CD14-positive monocyte (primary cell): Measurements from ENCODE around the gene ARHGAP11A. TPM values are rescaled to one million over a fixed set of nuclear protein-coding genes. Genes with fewer than 3 reads are reported as not detected.
A peak's percentile ranks its signal among the peaks of the same experiment; 100 is the strongest.

Experiments
- DNase-seq, 3 donors: peaks; one replicate each; pipeline ENCODE4 v3.0.0-alpha.2; 2011 to 2022
- H2AFZ ChIP-seq: 2 replicates; pipeline ENCODE4 v1.6.0; 2012; ENCODE audit warnings: mild to moderate bottlenecking, low read depth, low read length, inconsistent platforms; ENCODE audit not compliant: insufficient read depth, poor library complexity, severe bottlenecking
- H3K27ac ChIP-seq, 2 donors: 1 replicate in 1 of 2; 2 replicates in 1 of 2; pipeline ENCODE4 v1.5.1; 2012 to 2013; ENCODE audit warnings: low read length in 2 of 2, control low read depth in 1 of 2, inconsistent platforms in 1 of 2, low read depth in 1 of 2, mild to moderate bottlenecking in 1 of 2
- H3K27me3 ChIP-seq, 2 donors: one replicate each; pipeline versions ENCODE4 v1.6.0 to v1.6.1; 2011 to 2013; ENCODE audit warnings: low read length in 2 of 2; ENCODE audit not compliant: control insufficient read depth in 2 of 2, insufficient read depth in 2 of 2
- H3K36me3 ChIP-seq, 2 donors: replicated peaks in 1 of 2; 1 replicate in 1 of 2; 2 replicates in 1 of 2; pipeline versions ENCODE4 v1.5.1 to v1.6.1; 2012 to 2013; ENCODE audit warnings: low read length in 2 of 2, control low read depth in 1 of 2, inconsistent platforms in 1 of 2, mild to moderate bottlenecking in 1 of 2; ENCODE audit not compliant: insufficient read depth in 2 of 2, control insufficient read depth in 1 of 2
- H3K4me1 ChIP-seq, 2 donors: 1 replicate in 1 of 2; 2 replicates in 1 of 2; pipeline versions ENCODE4 v1.5.1 to v1.6.1; 2012 to 2013; ENCODE audit warnings: low read length in 2 of 2, control low read depth in 1 of 2, inconsistent platforms in 1 of 2, mild to moderate bottlenecking in 1 of 2, moderate library complexity in 1 of 2; ENCODE audit not compliant: insufficient read depth in 2 of 2, control insufficient read depth in 1 of 2
- H3K4me2 ChIP-seq: replicated peaks from 2 replicates; pipeline ENCODE3; 2012; ENCODE audit warnings: low read length, moderate library complexity, mild to moderate bottlenecking; ENCODE audit not compliant: poor library complexity, severe bottlenecking; ENCODE audit errors: extremely low read depth
- H3K4me3 ChIP-seq, 3 experiments: fragments of 200-600 bp in 1 of 3; sonication (generic) in 1 of 3; replicated peaks in 1 of 3; 1 replicate in 2 of 3; 2 replicates in 1 of 3; pipeline ENCODE4 v1.5.1; 2011 to 2013; ENCODE audit warnings: low read length in 3 of 3, mild to moderate bottlenecking in 3 of 3, control low read depth in 2 of 3, low read depth in 2 of 3, inconsistent platforms in 1 of 3, moderate library complexity in 1 of 3
- H3K79me2 ChIP-seq: 2 replicates; pipeline ENCODE4 v1.6.0; 2012; ENCODE audit warnings: mild to moderate bottlenecking, control low read depth, inconsistent platforms, low read length, moderate library complexity; ENCODE audit not compliant: insufficient read depth
- H3K9ac ChIP-seq: 2 replicates; pipeline ENCODE4 v1.6.0; 2017; ENCODE audit warnings: low read length, mild to moderate bottlenecking; ENCODE audit not compliant: insufficient read depth, poor library complexity, severe bottlenecking
- H3K9me3 ChIP-seq, 2 donors: replicated peaks in 1 of 2; 1 replicate in 1 of 2; 2 replicates in 1 of 2; pipeline versions ENCODE4 v1.5.1 to v1.6.1; 2012 to 2013; ENCODE audit warnings: low read length in 2 of 2, control low read depth in 1 of 2; ENCODE audit not compliant: control insufficient read depth in 1 of 2, insufficient read depth in 1 of 2
- H4K20me1 ChIP-seq: 2 replicates; pipeline ENCODE4 v1.6.0; 2012; ENCODE audit warnings: mild to moderate bottlenecking, low read length, control low read depth, moderate library complexity; ENCODE audit not compliant: insufficient read depth
- H3K27ac Mint-ChIP-seq, 7 donors: one replicate each; pipeline ENCODE4 v1.8.0; 2020; ENCODE audit warnings: mild to moderate bottlenecking in 7 of 7, mixed read lengths in 7 of 7, moderate library complexity in 6 of 7, inconsistent platforms in 2 of 7
- H3K27me3 Mint-ChIP-seq, 3 donors: one replicate each; pipeline ENCODE4 v1.8.0; 2021 to 2022; ENCODE audit warnings: low read depth in 3 of 3, mild to moderate bottlenecking in 3 of 3, mixed read lengths in 3 of 3, moderate library complexity in 3 of 3, inconsistent platforms in 1 of 3
- H3K36me3 Mint-ChIP-seq, 2 donors: one replicate each; pipeline ENCODE4 v1.8.0; 2020; ENCODE audit warnings: mixed read lengths in 2 of 2, inconsistent platforms in 1 of 2, mild to moderate bottlenecking in 1 of 2
- H3K4me1 Mint-ChIP-seq: one replicate; pipeline ENCODE4 v1.8.0; 2020; ENCODE audit warnings: mild to moderate bottlenecking, mixed read lengths
- H3K4me3 Mint-ChIP-seq, 2 donors: one replicate each; pipeline ENCODE4 v1.8.0; 2020; ENCODE audit warnings: mild to moderate bottlenecking in 2 of 2, mixed read lengths in 2 of 2, moderate library complexity in 1 of 2
- H3K9me3 Mint-ChIP-seq, 7 donors: one replicate each; pipeline ENCODE4 v1.8.0; 2020 to 2022; ENCODE audit warnings: mixed read lengths in 7 of 7, mild to moderate bottlenecking in 6 of 7, moderate library complexity in 6 of 7, inconsistent platforms in 2 of 7
- WGBS: methylation state at CpG from one replicate; pipeline ENCODE4 v1.1.5; 2013; ENCODE audit warnings: missing lambda C conversion rate; ENCODE audit not compliant: insufficient coverage; 5-methylcytosine and 5-hydroxymethylcytosine counted together
- intact Hi-C, 2 donors: fragments of 100-400 bp; cut with micrococcal nuclease; formaldehyde crosslinking; loops; one replicate each; pipeline versions ENCODE4 v1.15.0 to v1.15.1; 2023
- polyA plus RNA-seq, 3 donors: library from polyadenylated mRNA; depleted of rRNA in 1 of 3; unstranded in 2 of 3; stranded (reverse) in 1 of 3; fragments of 300-500 nt in 2 of 3; fragments of >200 nt in 1 of 3; fragmentation: Illumina TruSeq in 2 of 3; gene quantifications; 1 replicate in 2 of 3; 2 replicates in 1 of 3; pipeline ENCODE4 v1.2.3, GENCODE V29; 2012 to 2021
- TF ChIP-seq, protein P1 (sequence below): fragments of 200-600 bp; IDR thresholded peaks from one replicate; pipeline ENCODE4 v1.8.0; 2022; ENCODE audit warnings: antibody characterized with exemption, mild to moderate bottlenecking

ARHGAP11A gene
- polyA plus RNA-seq, 3 donors = 0.91 to 1.6 (median 1.4) TPM

- Mint-ChIP-seq H3K36me3 (peaks cover 0 to 13% of the 10 kb centered on the region in 2 donors), H3K9me3 (no peaks in the 10 kb centered on the region), H3K4me1 (peaks cover 17% of the 10 kb centered on the region), H3K4me3 (no peak overlapping the region), H3K27ac (peak overlapping the region in 1 of 7 donors; percentile 34), H3K27me3 (peaks cover 1 to 3% (median 2%) of the 10 kb centered on the region in 3 donors)
- H3K9me3 ChIP-seq = no peaks in the 10 kb centered on the region
- no peaks in the 10 kb centered on the region for H4K20me1 ChIP-seq
- WGBS = 45% methylated on average over 4 of the region's 8 CpGs
- H2AFZ ChIP-seq = no peak overlapping the region
- H3K9ac ChIP-seq = no peak overlapping the region
- no peaks in the 10 kb centered on the region for H3K36me3 ChIP-seq
- H3K4me3 ChIP-seq = no peak overlapping the region
- no peak overlapping the region for H3K4me2 ChIP-seq
- intact Hi-C loops = no loop called here
- no peaks in the 10 kb centered on the region for H3K79me2 ChIP-seq
- no peaks in the 10 kb centered on the region for H3K27me3 ChIP-seq
- peaks cover 12 to 24% of the 10 kb centered on the region in 2 donors for H3K4me1 ChIP-seq
- DNase-seq = peak; percentile 28 to 63 (median 51)
- TF ChIP-seq, protein P1, sequence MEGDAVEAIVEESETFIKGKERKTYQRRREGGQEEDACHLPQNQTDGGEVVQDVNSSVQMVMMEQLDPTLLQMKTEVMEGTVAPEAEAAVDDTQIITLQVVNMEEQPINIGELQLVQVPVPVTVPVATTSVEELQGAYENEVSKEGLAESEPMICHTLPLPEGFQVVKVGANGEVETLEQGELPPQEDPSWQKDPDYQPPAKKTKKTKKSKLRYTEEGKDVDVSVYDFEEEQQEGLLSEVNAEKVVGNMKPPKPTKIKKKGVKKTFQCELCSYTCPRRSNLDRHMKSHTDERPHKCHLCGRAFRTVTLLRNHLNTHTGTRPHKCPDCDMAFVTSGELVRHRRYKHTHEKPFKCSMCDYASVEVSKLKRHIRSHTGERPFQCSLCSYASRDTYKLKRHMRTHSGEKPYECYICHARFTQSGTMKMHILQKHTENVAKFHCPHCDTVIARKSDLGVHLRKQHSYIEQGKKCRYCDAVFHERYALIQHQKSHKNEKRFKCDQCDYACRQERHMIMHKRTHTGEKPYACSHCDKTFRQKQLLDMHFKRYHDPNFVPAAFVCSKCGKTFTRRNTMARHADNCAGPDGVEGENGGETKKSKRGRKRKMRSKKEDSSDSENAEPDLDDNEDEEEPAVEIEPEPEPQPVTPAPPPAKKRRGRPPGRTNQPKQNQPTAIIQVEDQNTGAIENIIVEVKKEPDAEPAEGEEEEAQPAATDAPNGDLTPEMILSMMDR = no peak
- H3K27ac ChIP-seq = no peak overlapping the region
Measured at GRCh38 chr15:32683906-32684584, 68.7 kb downstream of the ARHGAP11A start.

DNA sequence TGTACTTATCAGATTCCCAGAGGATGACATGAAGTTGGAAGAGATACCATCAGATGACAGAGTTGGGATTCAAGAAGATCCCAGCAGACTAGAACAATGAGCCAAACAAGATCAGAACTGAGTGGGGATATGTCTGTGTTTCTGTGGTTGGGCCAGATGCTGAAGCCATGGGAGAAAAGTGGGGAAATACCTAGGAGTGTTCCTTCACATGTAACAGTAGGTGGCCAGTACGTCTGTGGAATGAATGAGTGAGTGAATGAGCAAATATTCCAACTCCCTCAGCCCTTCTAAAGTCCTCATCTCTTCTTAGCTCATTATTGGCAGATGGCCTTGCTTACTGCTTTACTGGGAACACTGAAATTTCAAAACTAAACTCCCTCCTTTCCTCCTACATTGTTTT, 70.3 kb downstream of the ARHGAP11A start:
- H3K4me3 ChIP-seq = no peak overlapping the region
- no CpG with 5 or more reads among the region's 1 CpG for WGBS
- no peaks in the 10 kb centered on the region for H3K79me2 ChIP-seq
- no peak overlapping the region for H3K4me2 ChIP-seq
- H3K9me3 Mint-ChIP-seq = no peaks in the 10 kb centered on the region
- intact Hi-C loops = no loop called here
- H4K20me1 ChIP-seq = no peaks in the 10 kb centered on the region
- peaks cover 17% of the 10 kb centered on the region for H3K4me1 Mint-ChIP-seq
- TF ChIP-seq, protein P1 = no peak
- peaks cover 0 to 9% (median 2%) of the 10 kb centered on the region in 3 donors for H3K27me3 Mint-ChIP-seq
- no peak for DNase-seq
- H3K36me3 Mint-ChIP-seq = peaks cover 0 to 8% of the 10 kb centered on the region in 2 donors
- H3K9ac ChIP-seq = no peak overlapping the region
- H3K27ac ChIP-seq = no peak overlapping the region
- H3K36me3 ChIP-seq = no peaks in the 10 kb centered on the region
- H3K27me3 ChIP-seq = no peaks in the 10 kb centered on the region
- H3K9me3 ChIP-seq = no peaks in the 10 kb centered on the region
- no peak overlapping the region for H3K4me3 Mint-ChIP-seq
- H2AFZ ChIP-seq = no peak overlapping the region
- no peak overlapping the region for H3K27ac Mint-ChIP-seq
- H3K4me1 ChIP-seq = peaks cover 12 to 24% of the 10 kb centered on the region in 2 donors
